ENCODE data around the gene MAGEA6. TPM values are rescaled to one million over a fixed set of nuclear protein-coding genes. Genes with fewer than 3 reads are reported as not detected.

MAGEA6 gene
- total RNA-seq, 2 donors from 2014 or later: not detected

DNA sequence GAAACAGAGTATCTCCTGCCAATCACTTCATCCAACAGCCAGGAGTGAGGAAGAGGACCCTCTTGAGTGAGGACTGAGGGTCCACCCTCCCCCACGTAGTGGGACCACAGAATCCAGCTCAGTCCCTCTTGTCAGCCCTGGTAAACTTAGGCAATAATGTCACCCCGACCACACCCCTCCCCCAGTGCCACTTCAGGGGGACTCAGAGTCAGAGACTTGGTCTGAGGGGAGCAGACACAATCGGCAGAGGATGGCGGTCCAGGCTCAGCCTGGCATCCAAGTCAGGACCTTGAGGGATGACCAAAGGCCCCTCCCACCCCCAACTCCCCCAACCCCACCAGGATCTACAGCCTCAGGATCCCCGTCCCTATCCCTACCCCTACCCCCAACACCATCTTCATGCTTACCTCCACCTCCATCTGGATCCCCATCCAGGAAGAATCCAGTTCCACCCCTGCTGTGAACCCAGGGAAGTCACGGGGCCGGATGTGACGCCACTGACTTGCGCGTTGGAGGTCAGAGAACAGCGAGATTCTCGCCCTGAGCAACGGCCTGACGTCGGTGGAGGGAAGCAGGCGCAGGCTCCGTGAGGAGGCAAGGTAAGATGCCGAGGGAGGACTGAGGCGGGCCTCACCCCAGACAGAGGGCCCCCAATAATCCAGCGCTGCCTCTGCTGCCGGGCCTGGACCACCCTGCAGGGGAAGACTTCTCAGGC is 36.1 kb downstream of the MAGEA6 start, which contains the start of the genes CSAG1 and MAGEA12:
Gene CSAG1, minus strand, starts transcription at position 461 of the 715 bp plus-strand sequence. CDS start 1,261 bp downstream, outside the sequence.
Gene MAGEA12, plus strand, starts transcription at position 497 of the 715 bp plus-strand sequence. CDS start 2,405 bp downstream, outside the sequence.
- intact Hi-C loops (cut with DNase I): no loop called here
- WGBS, 2 donors: 68 to 89% methylated on average over 4 to 8 of the region's 21 CpGs

DNA sequence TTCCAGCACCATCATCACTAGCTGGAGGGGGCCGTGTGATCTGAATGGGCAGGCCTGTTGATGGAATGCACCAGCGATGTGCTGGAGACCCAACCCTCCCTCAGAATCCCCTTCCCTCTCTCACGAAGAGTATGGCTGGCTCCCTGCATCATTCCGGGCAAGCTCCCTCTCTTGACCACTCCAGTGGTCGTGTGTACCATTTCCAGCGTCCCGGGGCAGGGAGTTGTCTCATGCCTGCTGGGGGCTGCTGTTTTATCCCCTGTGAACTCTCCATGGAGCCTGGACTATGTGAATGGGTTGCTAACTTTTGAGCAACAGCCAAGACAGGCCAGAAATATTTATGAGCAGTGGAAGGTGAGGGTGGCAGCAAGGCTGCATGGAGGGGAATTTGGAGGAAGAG is 44.1 kb downstream of the MAGEA6 start:
- ATAC-seq (no peak), DNase-seq (no peak)
- TF ChIP-seq POLR2A (IDR thresholded peaks at IDR 0.05): no peak
- TF ChIP-seq, protein P1, sequence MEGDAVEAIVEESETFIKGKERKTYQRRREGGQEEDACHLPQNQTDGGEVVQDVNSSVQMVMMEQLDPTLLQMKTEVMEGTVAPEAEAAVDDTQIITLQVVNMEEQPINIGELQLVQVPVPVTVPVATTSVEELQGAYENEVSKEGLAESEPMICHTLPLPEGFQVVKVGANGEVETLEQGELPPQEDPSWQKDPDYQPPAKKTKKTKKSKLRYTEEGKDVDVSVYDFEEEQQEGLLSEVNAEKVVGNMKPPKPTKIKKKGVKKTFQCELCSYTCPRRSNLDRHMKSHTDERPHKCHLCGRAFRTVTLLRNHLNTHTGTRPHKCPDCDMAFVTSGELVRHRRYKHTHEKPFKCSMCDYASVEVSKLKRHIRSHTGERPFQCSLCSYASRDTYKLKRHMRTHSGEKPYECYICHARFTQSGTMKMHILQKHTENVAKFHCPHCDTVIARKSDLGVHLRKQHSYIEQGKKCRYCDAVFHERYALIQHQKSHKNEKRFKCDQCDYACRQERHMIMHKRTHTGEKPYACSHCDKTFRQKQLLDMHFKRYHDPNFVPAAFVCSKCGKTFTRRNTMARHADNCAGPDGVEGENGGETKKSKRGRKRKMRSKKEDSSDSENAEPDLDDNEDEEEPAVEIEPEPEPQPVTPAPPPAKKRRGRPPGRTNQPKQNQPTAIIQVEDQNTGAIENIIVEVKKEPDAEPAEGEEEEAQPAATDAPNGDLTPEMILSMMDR (IDR thresholded peaks at IDR 0.05): no peak
- no peaks in the 10 kb centered on the region for H3K9me3 ChIP-seq
- WGBS, 2 donors: 55 to 60% methylated on average over 1 to 6 of the region's 7 CpGs
- no peaks in the 10 kb centered on the region for H3K36me3 ChIP-seq (replicated peaks in 1 of 2; ENCODE audit: insufficient read depth in 1 of 2, low read depth in 2 of 2)
- no peaks in the 10 kb centered on the region for H3K4me1 ChIP-seq
- intact Hi-C loops (cut with DNase I): no loop called here
- H3K4me3 ChIP-seq: no peak overlapping the region
- H3K27me3 ChIP-seq: no peaks in the 10 kb centered on the region
- no peak overlapping the region for H3K27ac ChIP-seq

More for the DNA sequence above, 36.1 kb downstream of the MAGEA6 start, which contains the start of the genes CSAG1 and MAGEA12:
- Histone ChIP-seq H3K9me3 (no peaks in the 10 kb centered on the region), H3K4me3 (no peak within 1 kb of the TSS), H3K4me1 (no peaks in the 10 kb centered on the region), H3K36me3 (replicated peaks in 1 of 2; ENCODE audit: insufficient read depth in 1 of 2, low read depth in 2 of 2) (no peaks in the 10 kb centered on the region), H3K27ac (no peak within 1 kb of the TSS), H3K27me3 (no peaks in the 10 kb centered on the region)
- no peak for TF ChIP-seq POLR2A (IDR thresholded peaks at IDR 0.05)
- TF ChIP-seq, protein P1 (IDR thresholded peaks at IDR 0.05): no peak
- DNase-seq (peak in 1 of 4 donors; percentile 4), ATAC-seq (no peak)

Other genes with a start within 250 kb of the MAGEA6 start
- gene GABRQ, start 131.8 kb downstream of the MAGEA6 start, total RNA-seq: not detected
- gene MAGEA3, start 70.9 kb downstream of the MAGEA6 start, total RNA-seq: not detected
- not detected for gene CSAG2, start 60.4 kb downstream of the MAGEA6 start, total RNA-seq
- gene MAGEA2B, start 55.1 kb downstream of the MAGEA6 start, total RNA-seq: not detected
- not detected for gene CSAG1, start 36.0 kb downstream of the MAGEA6 start, total RNA-seq
- not detected for gene MAGEA12, start 35.9 kb downstream of the MAGEA6 start, total RNA-seq
- gene MAGEA2, start 15.8 kb downstream of the MAGEA6 start, total RNA-seq: not detected
- not detected for gene CSAG3, start 10.5 kb downstream of the MAGEA6 start, total RNA-seq
- 10 to 100 TPM; 15.0 to 17.8 TPM for gene CETN2, start 61.1 kb upstream of the MAGEA6 start, total RNA-seq
- 10 to 100 TPM in 1 of 2 donors, 1 to 10 TPM in 1; 3.4 to 20.1 TPM for gene NSDHL, start 61.4 kb upstream of the MAGEA6 start, total RNA-seq
- gene ZNF185, start 128.4 kb upstream of the MAGEA6 start, total RNA-seq: 1 to 10 TPM; 2.0 to 6.5 TPM
- not detected for gene PNMA5, start 224.4 kb upstream of the MAGEA6 start, total RNA-seq

Measured in body of pancreas (tissue), 4 donors.